ENCODE data around the gene RPL13A. TPM values are rescaled to one million over a fixed set of nuclear protein-coding genes. Genes with fewer than 3 reads are reported as not detected.

RPL13A gene
- total RNA-seq: 2,656 and 2,860 TPM in 2 replicates

DNA sequence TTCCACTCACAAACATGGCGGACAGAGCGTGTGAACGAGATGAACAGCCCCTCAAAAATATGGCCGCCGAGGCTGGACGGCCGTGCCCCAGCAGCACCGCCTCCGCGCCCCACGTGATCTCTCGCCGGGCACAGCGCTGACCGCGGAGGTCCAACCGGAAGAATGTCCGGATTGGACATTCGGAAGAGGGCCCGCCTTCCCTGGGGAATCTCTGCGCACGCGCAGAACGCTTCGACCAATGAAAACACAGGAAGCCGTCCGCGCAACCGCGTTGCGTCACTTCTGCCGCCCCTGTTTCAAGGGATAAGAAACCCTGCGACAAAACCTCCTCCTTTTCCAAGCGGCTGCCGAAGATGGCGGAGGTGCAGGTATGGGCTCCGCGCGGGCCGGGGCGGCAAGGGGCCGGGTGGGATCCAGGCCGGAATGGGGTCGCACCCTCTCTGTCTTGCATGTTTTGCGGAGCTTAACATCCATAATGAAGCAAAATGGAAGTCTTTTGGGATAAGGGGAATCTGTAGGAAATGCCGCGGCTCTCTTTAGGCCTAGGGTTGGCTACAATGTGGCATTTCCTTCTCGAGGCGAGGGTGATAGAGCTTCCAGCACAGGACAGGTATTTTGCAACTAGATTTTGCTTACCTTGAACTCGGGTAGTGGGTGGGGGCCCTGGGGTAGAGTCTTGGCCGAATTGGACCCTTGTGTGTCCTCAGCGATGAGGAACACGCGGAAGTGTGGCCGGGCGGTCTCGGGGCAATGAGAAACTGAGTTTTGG is at the start of gene RPL13A:
RPL13A (plus strand) TSS at position 332 of the 769 bp plus-strand sequence; CDS start at position 354, 22 bp downstream.

DNA sequence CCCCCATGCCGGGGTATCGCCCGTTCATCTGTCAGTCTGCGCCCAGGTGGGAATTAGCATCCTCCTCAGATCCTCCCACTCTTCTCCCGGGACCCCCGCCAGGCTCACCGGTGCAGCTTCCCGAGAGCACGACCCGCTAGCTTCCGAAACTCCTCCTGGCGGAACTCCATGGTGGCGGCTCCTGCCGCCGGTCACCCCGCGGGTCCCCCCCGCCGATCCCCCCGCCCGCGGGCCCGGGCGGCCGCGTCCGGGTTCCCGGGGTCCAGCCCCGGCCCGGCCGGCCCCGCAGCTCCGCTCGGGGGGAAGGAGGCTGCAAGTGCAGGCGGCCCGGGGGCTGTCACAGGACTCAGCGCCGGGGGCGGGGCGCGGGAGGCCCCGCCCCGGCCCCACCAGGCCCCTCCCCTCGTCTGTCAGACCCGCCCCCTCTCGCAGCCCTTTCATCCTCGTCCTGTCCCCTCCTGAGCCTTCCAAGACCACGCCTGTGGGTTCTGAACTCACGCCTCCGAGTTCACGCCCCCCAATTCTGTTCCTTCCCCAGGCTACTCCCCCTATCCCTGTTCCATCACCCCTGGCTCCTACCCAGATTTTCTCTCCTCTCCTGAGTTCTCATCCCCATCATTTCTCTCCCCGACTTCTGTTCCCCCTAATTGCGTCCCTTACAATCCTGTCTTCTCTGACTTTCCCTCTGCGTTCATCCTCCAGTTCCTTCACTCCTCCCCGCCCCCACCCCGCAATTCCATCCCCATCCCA is 46.0 kb upstream of the RPL13A start, which contains the start of gene SLC17A7:
SLC17A7 (minus strand) TSS at position 318 of the 750 bp plus-strand sequence; CDS start at position 170, 148 bp downstream.

DNA sequence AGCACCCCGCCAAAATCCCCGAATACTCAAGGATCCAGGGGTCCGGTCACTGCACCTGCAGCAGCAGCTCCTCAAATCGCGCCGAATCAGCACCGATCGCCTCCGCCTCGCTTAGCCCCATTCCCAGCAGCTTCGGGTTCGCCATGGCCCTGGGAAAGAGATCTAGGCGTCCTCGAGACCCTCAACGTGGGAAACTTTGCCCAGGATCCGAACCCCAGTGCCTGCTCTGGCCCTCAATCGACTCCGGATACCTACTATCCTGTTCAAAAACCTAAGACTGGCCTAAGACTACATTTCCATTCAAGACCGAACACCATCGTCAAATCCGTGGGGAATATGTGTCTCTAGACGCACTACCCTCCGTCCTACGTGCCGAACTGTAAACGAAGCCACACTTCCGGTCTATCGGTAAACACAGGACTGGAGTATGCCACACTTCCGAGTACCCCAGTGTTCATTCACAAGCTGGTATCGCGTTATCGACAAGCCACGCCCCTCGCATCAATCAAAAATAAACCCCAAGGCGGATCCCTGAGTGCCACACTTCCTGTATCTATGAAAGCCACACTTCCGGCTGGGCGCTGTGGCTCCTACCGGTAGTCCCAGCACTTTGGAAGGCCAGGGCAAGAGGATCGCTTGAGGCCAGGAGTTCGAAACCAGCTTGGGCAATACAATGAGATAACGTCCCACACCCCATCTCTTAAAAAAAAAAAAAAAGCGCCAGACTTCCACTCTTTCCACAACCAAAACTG is 35.8 kb upstream of the RPL13A start, which contains the start of gene PIH1D1:
PIH1D1 (minus strand) TSS at position 385 of the 752 bp plus-strand sequence; CDS start at position 145, 240 bp downstream.

DNA sequence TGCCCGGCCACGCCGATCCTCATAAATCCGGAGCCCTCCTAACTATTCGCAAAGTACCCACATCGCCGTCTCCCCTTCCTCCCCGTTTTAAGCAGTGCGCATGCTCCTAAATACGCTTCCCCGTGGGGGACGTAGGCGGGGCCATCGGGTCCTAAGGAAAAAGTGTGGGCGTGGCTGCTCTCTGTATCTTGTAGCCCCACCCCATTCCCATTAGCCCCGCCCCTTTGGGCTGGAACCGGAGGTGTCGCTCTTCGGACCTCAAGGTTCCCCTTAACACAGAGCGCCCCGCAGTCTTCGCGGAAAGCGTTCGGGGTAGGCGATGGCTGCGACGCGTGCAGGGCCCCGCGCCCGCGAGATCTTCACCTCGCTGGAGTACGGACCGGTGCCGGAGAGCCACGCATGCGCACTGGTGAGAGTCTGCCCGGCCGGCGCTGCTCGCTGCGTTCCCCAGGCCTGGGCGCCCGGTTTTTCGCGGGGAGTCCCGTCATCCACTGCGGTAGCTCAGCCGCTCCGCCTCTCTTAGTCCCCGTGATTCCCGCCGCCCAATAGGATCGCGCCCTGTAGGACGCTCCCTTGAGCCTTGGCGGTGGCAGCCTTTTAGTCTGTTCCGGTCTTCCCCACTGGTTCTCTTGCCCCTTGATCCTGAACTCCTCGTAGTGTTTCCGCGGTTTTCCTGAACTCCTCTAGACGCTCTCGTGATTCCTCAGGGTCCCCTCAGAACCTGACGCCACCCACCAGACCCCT is 34.2 kb upstream of the RPL13A start, which contains the start of gene ALDH16A1:
ALDH16A1 (plus strand) TSS at position 213 of the 744 bp plus-strand sequence; CDS start at position 320, 107 bp downstream.

DNA sequence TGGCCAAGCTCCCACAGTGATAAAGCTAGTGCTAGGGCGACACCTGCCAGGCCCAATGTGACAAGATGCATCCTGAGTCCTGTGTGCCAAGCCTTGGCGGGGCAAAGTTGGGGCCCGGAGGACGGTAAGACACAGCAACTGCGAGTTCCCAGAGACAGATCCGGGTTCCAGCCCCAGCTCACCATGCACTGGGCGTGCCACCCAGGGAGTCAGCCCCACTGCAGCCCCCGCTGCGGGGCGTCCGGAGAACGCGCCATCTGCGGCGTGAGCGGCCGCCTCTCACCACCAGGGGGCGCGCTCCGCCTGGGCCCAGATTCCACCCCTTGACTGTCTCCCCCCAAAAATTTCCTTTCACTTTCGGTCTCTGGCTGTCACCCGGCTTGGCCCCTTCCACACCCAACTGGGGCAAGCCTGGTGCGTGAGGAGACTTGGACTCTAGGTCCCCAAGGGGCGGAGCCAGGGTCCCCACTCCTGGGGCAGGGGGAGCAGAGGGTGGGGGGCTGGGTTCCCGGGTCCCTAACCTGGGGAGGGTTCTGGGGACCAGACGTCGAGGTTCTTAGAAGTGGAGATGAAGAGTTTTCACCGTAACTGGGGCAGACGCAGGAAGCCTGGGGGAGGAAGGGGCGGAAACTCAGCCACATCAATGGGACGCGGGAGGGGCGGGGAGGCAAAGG is 13.4 kb upstream of the RPL13A start, which contains the start of gene FLT3LG:
FLT3LG (plus strand) TSS at position 348 of the 674 bp plus-strand sequence. CDS start 425 bp downstream, outside the sequence.

Other genes with a start within 250 kb of the RPL13A start
- 0.12 and 0.26 TPM in 2 replicates for gene SLC6A16, start 162.4 kb upstream of the RPL13A start, total RNA-seq
- gene CD37, start 152.2 kb upstream of the RPL13A start, total RNA-seq: not detected in 2 replicates
- gene TEAD2, start 125.2 kb upstream of the RPL13A start, total RNA-seq: 13.7 and 16.0 TPM in 2 replicates
- not detected in 2 replicates for gene DKKL1, start 123.7 kb upstream of the RPL13A start, total RNA-seq
- not detected in 2 replicates for gene KASH5, start 99.4 kb upstream of the RPL13A start, total RNA-seq
- gene PTH2, start 64.2 kb upstream of the RPL13A start, total RNA-seq: not detected in 2 replicates
- gene GFY, start 62.2 kb upstream of the RPL13A start, total RNA-seq: not detected in 2 replicates
- under 0.01 and 0.19 TPM in 2 replicates for gene SLC17A7, start 46.1 kb upstream of the RPL13A start, total RNA-seq
- 100 and 117 TPM in 2 replicates for gene PIH1D1, start 35.8 kb upstream of the RPL13A start, total RNA-seq
- gene ALDH16A1, start 34.4 kb upstream of the RPL13A start, total RNA-seq: 27.2 and 40.8 TPM in 2 replicates
- gene FLT3LG, start 13.4 kb upstream of the RPL13A start, total RNA-seq: 3.3 and 5.2 TPM in 2 replicates
- 2,801 and 3,340 TPM in 2 replicates for gene RPS11, start 8.8 kb downstream of the RPL13A start, total RNA-seq
- 55.8 and 68.3 TPM in 2 replicates for gene FCGRT, start 25.1 kb downstream of the RPL13A start, total RNA-seq
- 292 and 325 TPM in 2 replicates for gene RCN3, start 40.4 kb downstream of the RPL13A start, total RNA-seq
- gene NOSIP, start 92.9 kb downstream of the RPL13A start, total RNA-seq: 81.4 and 103 TPM in 2 replicates
- 0.25 and 0.92 TPM in 2 replicates for gene PRRG2, start 93.7 kb downstream of the RPL13A start, total RNA-seq
- gene PRR12, start 103.6 kb downstream of the RPL13A start, total RNA-seq: 2.1 and 3.0 TPM in 2 replicates
- gene RRAS, start 152.5 kb downstream of the RPL13A start, total RNA-seq: 44.3 and 46.8 TPM in 2 replicates
- gene SCAF1, start 154.6 kb downstream of the RPL13A start, total RNA-seq: 11.1 and 13.1 TPM in 2 replicates
- gene IRF3, start 178.2 kb downstream of the RPL13A start, total RNA-seq: 61.1 and 65.4 TPM in 2 replicates
- gene BCL2L12, start 178.3 kb downstream of the RPL13A start, total RNA-seq: 2.2 and 4.0 TPM in 2 replicates
- gene PRMT1, start 189.7 kb downstream of the RPL13A start, total RNA-seq: 271 and 406 TPM in 2 replicates
- 0.25 and 0.40 TPM in 2 replicates for gene ADM5, start 202.0 kb downstream of the RPL13A start, total RNA-seq
- 10.4 and 21.8 TPM in 2 replicates for gene CPT1C, start 203.5 kb downstream of the RPL13A start, total RNA-seq

All from aortic smooth muscle cell (primary cell).